HCT116 (cell line): ENCODE measurements around the gene MAP4. TPM values are rescaled to one million over a fixed set of nuclear protein-coding genes. Genes with fewer than 3 reads are reported as not detected.

Experiments used
- ATAC-seq: fragments of 200-7000 bp; cut with Tn5 transposase; 2 replicates; pipeline ENCODE4 v1.9.1; 2020; ENCODE audit warnings: mild to moderate bottlenecking, moderate library complexity
- BruUV-seq: library from RNA; stranded (reverse); fragments of 400-500 nt; replicated peaks from 2 replicates; lab custom pipeline; 2021; lab: Mats Ljungman, UMichigan
- CTCF ChIA-PET: fragments of 300-600 bp; sonication (Branson Sonifier 250); formaldehyde crosslinking; loops from one replicate; lab custom pipeline; 2021; ENCODE audit warnings: antibody characterized with exemption; lab: Charles Lee
- POLR2A ChIA-PET: fragments of 300-600, 350-600 bp; sonication (Branson Sonifier 250); formaldehyde crosslinking; loops from one replicate; lab custom pipeline; 2021; ENCODE audit warnings: antibody characterized with exemption; lab: Charles Lee
- RAD21 ChIA-PET, 2 experiments: fragments of 300-600 bp; sonication (Branson Sonifier 250); formaldehyde crosslinking; loops; one replicate each; lab custom pipeline; 2023; ENCODE audit warnings: low total read pairs in 2 of 2; ENCODE audit not compliant: uncharacterized antibody in 2 of 2, unreplicated experiment in 2 of 2, low non-redundant PET in 1 of 2; lab: Charles Lee
- DNase-seq: peaks from one replicate; pipeline ENCODE4 v3.0.0-alpha.2; 2010; ENCODE audit warnings: low read depth, low spot score
- H2AFZ ChIP-seq: fragments of 200-600 bp; shearing (Covaris generic), sonication (generic); 2 replicates; pipeline ENCODE4 v1.6.1; 2017; ENCODE audit warnings: low read depth, mixed run types, mixed read lengths, antibody characterized with exemption, low read length; ENCODE audit not compliant: poor library complexity, severe bottlenecking
- H3K27ac ChIP-seq: 2 replicates; pipeline ENCODE4 v1.5.1; 2012; ENCODE audit warnings: low read depth, low read length
- H3K27me3 ChIP-seq: fragments of 200-600 bp; sonication (generic); 2 replicates; pipeline ENCODE4 v1.6.1; 2016; ENCODE audit warnings: mixed run types, low read length, mixed read lengths; ENCODE audit not compliant: insufficient read depth
- H3K36me3 ChIP-seq, 2 experiments: fragments of 200-500 bp in 1 of 2; fragments of 200-600 bp in 1 of 2; sonication (Bioruptor generic) in 1 of 2; sonication (generic) in 1 of 2; 2 replicates each; pipeline versions ENCODE4 v1.5.1 to v1.6.1; 2014 to 2016; ENCODE audit warnings: low read length in 2 of 2, inconsistent platforms in 1 of 2, mixed read lengths in 1 of 2, mixed run types in 1 of 2; ENCODE audit not compliant: insufficient read depth in 2 of 2, control insufficient read depth in 1 of 2
- H3K4me1 ChIP-seq, 2 experiments: fragments of 200-600 bp in 1 of 2; sonication (generic) in 1 of 2; 2 replicates each; pipeline versions ENCODE4 v1.5.1 to v1.6.1; 2012 to 2017; ENCODE audit warnings: low read length in 2 of 2, inconsistent platforms in 1 of 2, mild to moderate bottlenecking in 1 of 2, mixed read lengths in 1 of 2, mixed run types in 1 of 2, moderate library complexity in 1 of 2; ENCODE audit not compliant: insufficient read depth in 2 of 2, control insufficient read depth in 1 of 2
- H3K4me2 ChIP-seq: fragments of 200-600 bp; sonication (generic); 2 replicates; pipeline ENCODE4 v1.6.1; 2017; ENCODE audit warnings: mixed run types, low read length, mixed read lengths
- H3K4me3 ChIP-seq, 2 experiments: fragments of 200-600 bp in 1 of 2; sonication (generic) in 1 of 2; replicated peaks in 1 of 2; 2 replicates each; pipeline ENCODE4 v1.5.1; 2011 to 2016; ENCODE audit warnings: low read length in 2 of 2, control low read depth in 1 of 2, low read depth in 1 of 2, mild to moderate bottlenecking in 1 of 2, mixed read lengths in 1 of 2, mixed run types in 1 of 2
- H3K79me2 ChIP-seq: fragments of 200-600 bp; sonication (generic); 2 replicates; pipeline ENCODE4 v1.6.1; 2017; ENCODE audit warnings: mild to moderate bottlenecking, mixed run types, low read length, moderate library complexity, mixed read lengths; ENCODE audit not compliant: insufficient read depth
- H3K9ac ChIP-seq: fragments of 200-600 bp; sonication (generic); 2 replicates; pipeline ENCODE4 v1.6.1; 2016; ENCODE audit warnings: low read length, mixed read lengths
- H3K9me2 ChIP-seq: fragments of 200-600 bp; sonication (generic), shearing (Covaris generic); 2 replicates; pipeline ENCODE4 v1.6.1; 2017; ENCODE audit warnings: mixed run types, mild to moderate bottlenecking, moderate library complexity; ENCODE audit not compliant: insufficient read depth
- H3K9me3 ChIP-seq, 2 experiments: fragments of 200-500 bp in 1 of 2; fragments of 200-600 bp in 1 of 2; sonication (Bioruptor generic) in 1 of 2; sonication (generic) in 1 of 2; 2 replicates each; pipeline ENCODE4 v1.6.1; 2014 to 2017; ENCODE audit warnings: low read length in 2 of 2, mixed read lengths in 2 of 2, inconsistent platforms in 1 of 2, low read depth in 1 of 2, mild to moderate bottlenecking in 1 of 2, mixed run types in 1 of 2, moderate library complexity in 1 of 2; ENCODE audit not compliant: control insufficient read depth in 1 of 2, insufficient read depth in 1 of 2
- H4K20me1 ChIP-seq: fragments of 200-600 bp; sonication (generic), shearing (Covaris generic); 2 replicates; pipeline ENCODE4 v1.6.1; 2017; ENCODE audit warnings: mixed run types, mild to moderate bottlenecking, moderate library complexity; ENCODE audit not compliant: insufficient read depth
- CBX3 ChIP-seq: IDR thresholded peaks from 2 replicates; pipeline ENCODE4 v1.6.1; 2012; ENCODE audit warnings: low read depth
- CEBPB ChIP-seq: IDR thresholded peaks from 2 replicates; pipeline ENCODE4 v1.6.1; 2012; ENCODE audit warnings: low read depth
- CTCF ChIP-seq, 3 experiments: fragments of 200-600 bp in 1 of 3; sonication (generic) in 1 of 3; IDR thresholded peaks in 2 of 3; conservative IDR thresholded peaks in 1 of 3; 2 replicates each; pipeline ENCODE4 v1.5.1; 2012 to 2017; ENCODE audit warnings: low read depth in 2 of 3, low read length in 2 of 3, antibody characterized with exemption in 1 of 3, borderline replicate concordance in 1 of 3, control low read depth in 1 of 3, mild to moderate bottlenecking in 1 of 3, mixed read lengths in 1 of 3, mixed run types in 1 of 3, moderate library complexity in 1 of 3; ENCODE audit not compliant: insufficient read depth in 1 of 3
- ELF1 ChIP-seq: IDR thresholded peaks from 2 replicates; pipeline ENCODE4 v1.6.1; 2012; ENCODE audit warnings: low read depth, borderline replicate concordance
- EZH2 ChIP-seq: fragments of 200-600 bp; sonication (generic); IDR thresholded peaks from 2 replicates; pipeline ENCODE4 v1.6.1; 2017; ENCODE audit warnings: antibody characterized with exemption, mixed run types
- EZH2phosphoT487 ChIP-seq: fragments of 200-600 bp; IDR thresholded peaks from 2 replicates; pipeline ENCODE4 v1.6.1; 2018; ENCODE audit warnings: antibody characterized with exemption, borderline replicate concordance
- POLR2A ChIP-seq: IDR thresholded peaks from 2 replicates; pipeline ENCODE4 v1.7.0; 2011; ENCODE audit warnings: borderline replicate concordance; ENCODE audit not compliant: insufficient read depth, insufficient read length; ENCODE audit errors: extremely low read depth
- POLR2AphosphoS5 ChIP-seq: IDR thresholded peaks from 2 replicates; pipeline ENCODE4 v1.6.1; 2011; ENCODE audit warnings: mild to moderate bottlenecking, low read depth, low read length, moderate library complexity
- RAD21 ChIP-seq: IDR thresholded peaks from 2 replicates; pipeline ENCODE4 v1.6.1; 2012; ENCODE audit warnings: low read depth, mild to moderate bottlenecking
- SP1 ChIP-seq: IDR thresholded peaks from 2 replicates; pipeline ENCODE4 v1.6.1; 2012; ENCODE audit warnings: low read depth
- SRF ChIP-seq: IDR thresholded peaks from 2 replicates; pipeline ENCODE4 v1.6.1; 2012; ENCODE audit warnings: low read depth
- ZFX ChIP-seq: fragments of 450-650 bp; IDR thresholded peaks from 2 replicates; pipeline ENCODE4 v1.6.1; 2017
- intact Hi-C: fragments of 100-400 bp; cut with micrococcal nuclease; formaldehyde crosslinking; loops from 2 replicates; pipeline ENCODE4 v1.10.0; 2022
- total RNA-seq: library from RNA; stranded (reverse); gene quantifications from one replicate; pipeline ENCODE4 v1.2.1, GENCODE V29; 2021; ENCODE audit not compliant: unreplicated experiment
- TF ChIP-seq, protein P1 (sequence below): IDR thresholded peaks from 2 replicates; pipeline ENCODE4 v1.6.1; 2012; ENCODE audit warnings: low read depth
- TF ChIP-seq, protein P2 (sequence below): IDR thresholded peaks from 2 replicates; pipeline ENCODE4 v1.6.1; 2012
- TF ChIP-seq, protein P3 (sequence below): IDR thresholded peaks from 2 replicates; pipeline ENCODE4 v1.6.1; 2011; ENCODE audit warnings: mild to moderate bottlenecking, low read length, moderate library complexity; ENCODE audit not compliant: insufficient replicate concordance; ENCODE audit errors: extremely low read depth
- TF ChIP-seq, protein P4 (sequence below): IDR thresholded peaks from 2 replicates; pipeline ENCODE4 v1.6.1; 2012

Gene MAP4
- total RNA-seq, 1 experiment from 2014 or later, result 200 TPM

- TF ChIP-seq SP1 (no peak), EZH2phosphoT487 (no peak), ELF1 (no peak), CEBPB (no peak), SRF (no peak), CBX3 (no peak), CTCF (IDR thresholded peaks at IDR 0.05 in 2 of 3, conservative IDR thresholded peaks at IDR 0.05 in 1 of 3; ENCODE audit: borderline replicate concordance in 1 of 3, insufficient read depth in 1 of 3, low read depth in 2 of 3, low read length in 2 of 3) (no peak), POLR2AphosphoS5 (no peak), ZFX (no peak), RAD21 (no peak), POLR2A (no peak), EZH2 (no peak)
- TF ChIP-seq, protein P1, sequence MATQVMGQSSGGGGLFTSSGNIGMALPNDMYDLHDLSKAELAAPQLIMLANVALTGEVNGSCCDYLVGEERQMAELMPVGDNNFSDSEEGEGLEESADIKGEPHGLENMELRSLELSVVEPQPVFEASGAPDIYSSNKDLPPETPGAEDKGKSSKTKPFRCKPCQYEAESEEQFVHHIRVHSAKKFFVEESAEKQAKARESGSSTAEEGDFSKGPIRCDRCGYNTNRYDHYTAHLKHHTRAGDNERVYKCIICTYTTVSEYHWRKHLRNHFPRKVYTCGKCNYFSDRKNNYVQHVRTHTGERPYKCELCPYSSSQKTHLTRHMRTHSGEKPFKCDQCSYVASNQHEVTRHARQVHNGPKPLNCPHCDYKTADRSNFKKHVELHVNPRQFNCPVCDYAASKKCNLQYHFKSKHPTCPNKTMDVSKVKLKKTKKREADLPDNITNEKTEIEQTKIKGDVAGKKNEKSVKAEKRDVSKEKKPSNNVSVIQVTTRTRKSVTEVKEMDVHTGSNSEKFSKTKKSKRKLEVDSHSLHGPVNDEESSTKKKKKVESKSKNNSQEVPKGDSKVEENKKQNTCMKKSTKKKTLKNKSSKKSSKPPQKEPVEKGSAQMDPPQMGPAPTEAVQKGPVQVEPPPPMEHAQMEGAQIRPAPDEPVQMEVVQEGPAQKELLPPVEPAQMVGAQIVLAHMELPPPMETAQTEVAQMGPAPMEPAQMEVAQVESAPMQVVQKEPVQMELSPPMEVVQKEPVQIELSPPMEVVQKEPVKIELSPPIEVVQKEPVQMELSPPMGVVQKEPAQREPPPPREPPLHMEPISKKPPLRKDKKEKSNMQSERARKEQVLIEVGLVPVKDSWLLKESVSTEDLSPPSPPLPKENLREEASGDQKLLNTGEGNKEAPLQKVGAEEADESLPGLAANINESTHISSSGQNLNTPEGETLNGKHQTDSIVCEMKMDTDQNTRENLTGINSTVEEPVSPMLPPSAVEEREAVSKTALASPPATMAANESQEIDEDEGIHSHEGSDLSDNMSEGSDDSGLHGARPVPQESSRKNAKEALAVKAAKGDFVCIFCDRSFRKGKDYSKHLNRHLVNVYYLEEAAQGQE, result no peak
- TF ChIP-seq, protein P2, sequence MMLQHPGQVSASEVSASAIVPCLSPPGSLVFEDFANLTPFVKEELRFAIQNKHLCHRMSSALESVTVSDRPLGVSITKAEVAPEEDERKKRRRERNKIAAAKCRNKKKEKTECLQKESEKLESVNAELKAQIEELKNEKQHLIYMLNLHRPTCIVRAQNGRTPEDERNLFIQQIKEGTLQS, result no peak
- TF ChIP-seq, protein P3, sequence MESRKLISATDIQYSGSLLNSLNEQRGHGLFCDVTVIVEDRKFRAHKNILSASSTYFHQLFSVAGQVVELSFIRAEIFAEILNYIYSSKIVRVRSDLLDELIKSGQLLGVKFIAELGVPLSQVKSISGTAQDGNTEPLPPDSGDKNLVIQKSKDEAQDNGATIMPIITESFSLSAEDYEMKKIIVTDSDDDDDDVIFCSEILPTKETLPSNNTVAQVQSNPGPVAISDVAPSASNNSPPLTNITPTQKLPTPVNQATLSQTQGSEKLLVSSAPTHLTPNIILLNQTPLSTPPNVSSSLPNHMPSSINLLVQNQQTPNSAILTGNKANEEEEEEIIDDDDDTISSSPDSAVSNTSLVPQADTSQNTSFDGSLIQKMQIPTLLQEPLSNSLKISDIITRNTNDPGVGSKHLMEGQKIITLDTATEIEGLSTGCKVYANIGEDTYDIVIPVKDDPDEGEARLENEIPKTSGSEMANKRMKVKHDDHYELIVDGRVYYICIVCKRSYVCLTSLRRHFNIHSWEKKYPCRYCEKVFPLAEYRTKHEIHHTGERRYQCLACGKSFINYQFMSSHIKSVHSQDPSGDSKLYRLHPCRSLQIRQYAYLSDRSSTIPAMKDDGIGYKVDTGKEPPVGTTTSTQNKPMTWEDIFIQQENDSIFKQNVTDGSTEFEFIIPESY, result no peak
- TF ChIP-seq, protein P4, sequence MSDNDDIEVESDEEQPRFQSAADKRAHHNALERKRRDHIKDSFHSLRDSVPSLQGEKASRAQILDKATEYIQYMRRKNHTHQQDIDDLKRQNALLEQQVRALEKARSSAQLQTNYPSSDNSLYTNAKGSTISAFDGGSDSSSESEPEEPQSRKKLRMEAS, result no peak
- H3K4me1 ChIP-seq, result peaks cover 7 to 11% of the 10 kb centered on the region in 2 experiments; a peak in 3 of 4 replicates
- H3K9me3 ChIP-seq, result no peaks in the 10 kb centered on the region
- ChIA-PET RAD21 (no interaction called here), POLR2A (interaction anchor here (1.4 kb wide), 1 partner anchor 41 kb away, joined by 5 read pairs; no protein-coding TSS in a partner anchor), CTCF (no interaction called here)
- H3K4me3 ChIP-seq, result no peak overlapping the region
- no peaks in the 10 kb centered on the region for H3K27me3 ChIP-seq
- no peaks in the 10 kb centered on the region; a peak in 1 of 4 replicates for H3K36me3 ChIP-seq
- no peak overlapping the region for H3K4me2 ChIP-seq
- peaks cover 10% of the 10 kb centered on the region; the same call in 1 of the 2 replicates for H4K20me1 ChIP-seq
- peak; percentile 38; the same call in 1 of the 2 replicates for ATAC-seq
- no TSS peak for BruUV-seq
- DNase-seq, result no peak
- H3K79me2 ChIP-seq, result peaks cover 79% of the 10 kb centered on the region
- no peak overlapping the region for H2AFZ ChIP-seq
- no peak overlapping the region for H3K9ac ChIP-seq
- no peak overlapping the region for H3K27ac ChIP-seq
- H3K9me2 ChIP-seq, result no peaks in the 10 kb centered on the region
- intact Hi-C loops, result no loop called here
These were observed 31.7 kb upstream of the MAP4 start for GRCh38 chr3:48047841-48048464.
